ENCODE data around the gene RXFP1.
"Not testable (repeated sequence)": the region's sequence is repeated elsewhere in the genome, so short reads cannot be mapped to it uniquely, and the experiment has no call there.

Gene RXFP1

GRCh38 chr4:158621729-158622128 is 100.0 kb downstream of the RXFP1 start:
- no peak for DNase-seq

GRCh38 chr4:158622251-158622650 is 100.6 kb downstream of the RXFP1 start:
- no peak for DNase-seq

- DNase-seq = peak; percentile 21
Measured at GRCh38 chr4:158624889-158625478, 103.3 kb downstream of the RXFP1 start.

- no peak for DNase-seq
Measured at GRCh38 chr4:158625544-158625943, 103.9 kb downstream of the RXFP1 start.

- DNase-seq = no peak
Measured at GRCh38 chr4:158630893-158631292, 109.2 kb downstream of the RXFP1 start.

- DNase-seq = no peak
Measured at GRCh38 chr4:158636619-158637018, 114.9 kb downstream of the RXFP1 start.

- DNase-seq = no peak
Measured at GRCh38 chr4:158644356-158644755, 122.7 kb downstream of the RXFP1 start.

GRCh38 chr4:158644760-158645159 is 123.1 kb downstream of the RXFP1 start:
- no peak for DNase-seq

GRCh38 chr4:158649111-158649680 is 127.5 kb downstream of the RXFP1 start:
- no peak for DNase-seq

- no peak for DNase-seq
Measured at GRCh38 chr4:158652920-158653319, 131.2 kb downstream of the RXFP1 start.

GRCh38 chr4:158656439-158656838 is 134.8 kb downstream of the RXFP1 start:
- no peak for DNase-seq

- DNase-seq = no peak
Measured at GRCh38 chr4:158657291-158657690, 135.6 kb downstream of the RXFP1 start.

- not testable (repeated sequence) for DNase-seq
Measured at GRCh38 chr4:158663255-158663654, 141.6 kb downstream of the RXFP1 start.

GRCh38 chr4:158663707-158664625 is 142.3 kb downstream of the RXFP1 start:
- DNase-seq = not testable (repeated sequence)

GRCh38 chr4:158664806-158665205 is 143.1 kb downstream of the RXFP1 start:
- no peak for DNase-seq

- no peak for DNase-seq
Measured at GRCh38 chr4:158666892-158667291, 145.2 kb downstream of the RXFP1 start.

- DNase-seq = no peak
Measured at GRCh38 chr4:158667651-158668198, 146.0 kb downstream of the RXFP1 start.

GRCh38 chr4:158669310-158669709 is 147.6 kb downstream of the RXFP1 start:
- DNase-seq = no peak

GRCh38 chr4:158670975-158671664 is 149.4 kb downstream of the RXFP1 start:
- no peak for DNase-seq

GRCh38 chr4:158671665-158671914 is 149.9 kb downstream of the RXFP1 start, which contains the start of gene C4orf46:
TSS of gene C4orf46 (minus strand) at chr4:158671887. CDS start at chr4:158671801, 86 bp downstream.
- no peak for DNase-seq

GRCh38 chr4:158671915-158672806 is 150.5 kb downstream of the RXFP1 start, which contains the start of gene ETFDH:
TSS of gene ETFDH (plus strand) at chr4:158672296. CDS start at chr4:158672457, 161 bp downstream.
- DNase-seq = peak; percentile 94

GRCh38 chr4:158673633-158674032 is 152.0 kb downstream of the RXFP1 start:
- DNase-seq = no peak

Data from NCI-H1417 treated with DMSO at 0.1 percent for 48 hours (cell line).